A673 (cell line): Measurements from ENCODE around the gene TTC7B. TPM values are rescaled to one million over a fixed set of nuclear protein-coding genes. Genes with fewer than 3 reads are reported as not detected.

Experiments used
- BruUV-seq: library from RNA; stranded (reverse); fragments of 400-500 nt; replicated peaks from 2 replicates; lab custom pipeline; 2021; lab: Mats Ljungman, UMichigan
- CTCF ChIA-PET: fragments of 300-600 bp; sonication (Branson Sonifier 250); formaldehyde crosslinking; loops from one replicate; lab custom pipeline; 2022; ENCODE audit warnings: antibody characterized with exemption; lab: Charles Lee
- POLR2A ChIA-PET: fragments of 300-600 bp; sonication (Branson Sonifier 250); formaldehyde crosslinking; loops from one replicate; lab custom pipeline; 2022; ENCODE audit warnings: antibody characterized with exemption; ENCODE audit not compliant: low non-redundant PET; lab: Charles Lee
- DNase-seq: peaks from one replicate; pipeline ENCODE4 v3.0.0-alpha.2; 2015; ENCODE audit warnings: low spot score
- H3K27ac ChIP-seq: fragments of 200-600 bp; sonication (generic); 2 replicates; pipeline ENCODE4 v1.5.1; 2016; ENCODE audit warnings: mixed run types, low read depth, mild to moderate bottlenecking, mixed read lengths, antibody characterized with exemption, low read length; ENCODE audit not compliant: poor library complexity, severe bottlenecking
- H3K27me3 ChIP-seq: fragments of 200-600 bp; sonication (generic); replicated peaks from 2 replicates; pipeline ENCODE4 v1.6.1; 2017; ENCODE audit warnings: mixed run types, low read depth, mild to moderate bottlenecking, mixed read lengths, antibody characterized with exemption, low read length; ENCODE audit not compliant: insufficient read depth, poor library complexity
- H3K36me3 ChIP-seq: fragments of 200-600 bp; sonication (generic); 2 replicates; pipeline ENCODE4 v1.6.1; 2016; ENCODE audit warnings: mixed run types, mild to moderate bottlenecking, mixed read lengths, antibody characterized with exemption, low read length; ENCODE audit not compliant: insufficient read depth, poor library complexity, severe bottlenecking
- H3K4me1 ChIP-seq: fragments of 200-600 bp; sonication (generic); 2 replicates; pipeline ENCODE4 v1.6.1; 2017; ENCODE audit warnings: mixed run types, mild to moderate bottlenecking, mixed read lengths, antibody characterized with exemption, low read length; ENCODE audit not compliant: insufficient read depth, poor library complexity, severe bottlenecking
- H3K4me3 ChIP-seq: fragments of 200-600 bp; sonication (generic); 2 replicates; pipeline ENCODE4 v1.5.1; 2016; ENCODE audit warnings: low read depth, mixed run types, mild to moderate bottlenecking, mixed read lengths, low read length; ENCODE audit not compliant: poor library complexity, severe bottlenecking
- H3K9me3 ChIP-seq: fragments of 200-600 bp; sonication (generic); 2 replicates; pipeline ENCODE4 v1.6.1; 2016; ENCODE audit warnings: mixed run types, low read depth, mild to moderate bottlenecking, mixed read lengths, antibody characterized with exemption, low read length; ENCODE audit not compliant: poor library complexity, severe bottlenecking
- CTCF ChIP-seq: fragments of 300-800, 200-600 bp; sonication (generic); conservative IDR thresholded peaks from 2 replicates; pipeline ENCODE4 v1.5.1; 2017; ENCODE audit warnings: low read depth, mild to moderate bottlenecking, antibody characterized with exemption, low read length, moderate library complexity, mixed read lengths
- EZH2 ChIP-seq: fragments of 200-600 bp; sonication (generic); IDR thresholded peaks from 2 replicates; pipeline ENCODE4 v1.6.1; 2017; ENCODE audit warnings: borderline replicate concordance, low read depth, mild to moderate bottlenecking, mixed read lengths, antibody characterized with exemption, low read length; ENCODE audit not compliant: poor library complexity, severe bottlenecking
- intact Hi-C: fragments of 100-400 bp; cut with micrococcal nuclease; formaldehyde crosslinking; loops from one replicate; pipeline ENCODE4 v1.10.0; 2022; ENCODE audit not compliant: unreplicated experiment
- total RNA-seq: library from RNA; stranded (reverse); gene quantifications from 2 replicates; pipeline ENCODE4 v1.2.3, GENCODE V29; 2021

TTC7B gene
- total RNA-seq, 1 experiment from 2014 or later: 39.2 TPM

DNA sequence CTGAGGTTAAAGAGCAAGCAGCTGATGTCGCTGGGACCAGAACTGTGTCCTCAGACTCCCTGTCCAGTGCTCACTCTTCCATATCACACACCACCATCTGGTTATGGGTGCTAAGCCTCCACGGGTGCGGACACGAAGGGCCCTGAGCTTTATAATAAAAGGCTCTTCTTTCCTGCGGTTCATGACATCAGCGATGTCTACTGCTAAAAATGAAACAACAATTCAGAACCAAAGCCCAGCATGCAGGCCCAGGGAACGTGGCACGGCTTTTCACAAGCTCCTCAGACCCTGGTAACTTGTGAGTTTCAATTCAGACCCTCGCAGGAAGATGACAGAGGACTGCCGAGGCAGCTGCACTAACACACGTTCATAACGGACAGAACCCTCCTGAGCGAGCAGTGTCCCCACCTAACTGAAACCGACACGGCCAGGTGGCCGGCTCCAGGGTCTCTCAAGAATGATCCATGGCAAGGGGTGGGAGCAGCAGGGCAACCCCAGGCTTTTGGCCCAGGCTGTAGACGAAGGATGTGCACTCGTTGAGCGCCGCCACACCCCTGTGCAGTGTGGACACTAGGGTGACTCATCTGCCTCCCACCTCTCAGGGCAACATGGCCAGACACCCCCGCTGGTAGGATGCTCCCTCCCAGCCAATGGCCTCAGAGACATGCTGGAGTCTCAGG, 239.1 kb downstream of the TTC7B start:
- H3K27ac ChIP-seq: no peak overlapping the region
- H3K27me3 ChIP-seq: no peaks in the 10 kb centered on the region
- POLR2A ChIA-PET: no interaction called here
- no TSS peak for BruUV-seq
- no peaks in the 10 kb centered on the region for H3K9me3 ChIP-seq
- H3K4me3 ChIP-seq: no peak overlapping the region
- intact Hi-C loops: no loop called here
- CTCF ChIA-PET: no interaction called here
- no peaks in the 10 kb centered on the region for H3K4me1 ChIP-seq
- no peaks in the 10 kb centered on the region for H3K36me3 ChIP-seq
- no peak for DNase-seq
- TF ChIP-seq CTCF (no peak), EZH2 (no peak)

DNA sequence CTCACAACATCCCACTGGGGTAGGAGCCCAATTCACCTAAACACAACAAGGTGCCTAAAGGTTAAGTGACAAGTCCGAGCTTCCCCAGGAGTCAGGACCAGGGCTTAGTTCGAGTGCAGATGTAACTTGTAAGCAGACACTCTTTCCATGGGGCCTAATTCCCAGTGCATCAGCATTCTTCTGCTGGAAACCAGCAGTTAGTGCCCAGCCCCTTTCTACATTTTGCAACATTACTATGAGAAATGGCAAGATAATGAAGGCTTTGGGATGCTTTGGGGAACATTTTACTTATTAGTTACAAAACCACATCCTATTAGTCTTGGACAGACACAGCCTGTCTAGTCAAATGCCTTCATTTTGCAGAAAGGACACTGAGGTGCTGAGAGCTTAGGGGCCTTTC, 239.6 kb downstream of the TTC7B start:
- BruUV-seq: no TSS peak
- POLR2A ChIA-PET: no interaction called here

DNA sequence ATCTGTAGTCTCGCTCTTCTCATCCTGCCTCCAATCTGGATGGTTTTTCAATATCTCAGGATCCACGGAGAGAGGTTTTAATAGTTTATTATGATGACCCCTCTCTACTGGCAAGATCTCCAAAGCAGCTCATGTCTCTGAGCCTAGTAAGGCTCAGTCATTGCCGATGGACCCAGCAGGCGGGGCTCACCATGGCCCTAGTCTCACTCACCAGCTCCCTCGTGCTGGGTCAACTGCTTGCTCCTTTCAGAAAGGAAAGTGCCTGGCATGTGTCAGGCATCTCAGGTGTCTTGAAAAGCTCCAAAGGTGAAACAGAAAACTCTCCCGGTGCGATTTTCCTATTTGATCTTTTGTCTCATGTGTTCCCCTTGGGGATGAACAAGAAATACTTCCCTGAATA, 240.4 kb downstream of the TTC7B start:
- Histone ChIP-seq H3K4me3 (no peak overlapping the region), H3K27me3 (no peaks in the 10 kb centered on the region), H3K36me3 (no peaks in the 10 kb centered on the region), H3K4me1 (no peaks in the 10 kb centered on the region), H3K27ac (no peak overlapping the region), H3K9me3 (no peaks in the 10 kb centered on the region)
- no TSS peak for BruUV-seq
- intact Hi-C loops: no loop called here
- no peak for TF ChIP-seq EZH2
- no peak for TF ChIP-seq CTCF
- no peak for DNase-seq
- ChIA-PET CTCF (no interaction called here), POLR2A (no interaction called here)

More for the DNA sequence above, 239.6 kb downstream of the TTC7B start:
- Histone ChIP-seq H3K27ac (no peak overlapping the region), H3K9me3 (no peaks in the 10 kb centered on the region), H3K36me3 (no peaks in the 10 kb centered on the region), H3K4me1 (no peaks in the 10 kb centered on the region), H3K27me3 (no peaks in the 10 kb centered on the region), H3K4me3 (no peak overlapping the region)
- intact Hi-C loops: no loop called here
- no peak for DNase-seq
- CTCF ChIA-PET: no interaction called here
- TF ChIP-seq CTCF: no peak
- TF ChIP-seq EZH2: no peak
